WTC11 (cell line): ENCODE results near the gene GPC6. TPM values are rescaled to one million over a fixed set of nuclear protein-coding genes. Genes with fewer than 3 reads are reported as not detected.

Source experiments
- ATAC-seq: fragments of 200-7000 bp; cut with Tn5 transposase; 2 replicates; pipeline ENCODE4 v1.10.0; 2021; ENCODE audit warnings: mild to moderate bottlenecking, moderate library complexity
- CTCF ChIA-PET: fragments of 300-600 bp; sonication (Branson Sonifier 250); formaldehyde crosslinking; loops from one replicate; lab custom pipeline; 2021; ENCODE audit warnings: antibody characterized with exemption; lab: Charles Lee
- POLR2A ChIA-PET: fragments of 350-600 bp; sonication (Branson Sonifier 250); formaldehyde crosslinking; loops from one replicate; lab custom pipeline; 2021; ENCODE audit warnings: antibody characterized with exemption; lab: Charles Lee
- DNase-seq: peaks from one replicate; pipeline ENCODE4 v3.0.0; 2021; ENCODE audit warnings: low spot score
- H3K27ac Mint-ChIP-seq: 2 replicates; pipeline ENCODE4 v1.8.0; 2021; ENCODE audit warnings: mixed read lengths
- H3K27me3 Mint-ChIP-seq: 2 replicates; pipeline ENCODE4 v1.8.0; 2021; ENCODE audit warnings: low read depth, mild to moderate bottlenecking, moderate library complexity, mixed read lengths
- H3K36me3 Mint-ChIP-seq: 2 replicates; pipeline ENCODE4 v1.8.0; 2021; ENCODE audit warnings: mixed read lengths
- H3K4me1 Mint-ChIP-seq: 2 replicates; pipeline ENCODE4 v1.8.0; 2022; ENCODE audit warnings: mixed read lengths
- H3K4me3 Mint-ChIP-seq: 2 replicates; pipeline ENCODE4 v1.8.0; 2021; ENCODE audit warnings: mild to moderate bottlenecking, moderate library complexity, mixed read lengths
- H3K9me3 Mint-ChIP-seq: 2 replicates; pipeline ENCODE4 v1.8.0; 2021; ENCODE audit warnings: mixed read lengths
- AFF4 ChIP-seq: sonication (generic); formaldehyde crosslinking; IDR thresholded peaks from 2 replicates; pipeline ENCODE4 v1.8.1; 2023; ENCODE audit warnings: mild to moderate bottlenecking, missing genetic modification reagents, borderline replicate concordance
- ATF1 ChIP-seq: sonication (generic); formaldehyde crosslinking; IDR thresholded peaks from 2 replicates; pipeline ENCODE4 v1.8.1; 2023; ENCODE audit warnings: mild to moderate bottlenecking, moderate library complexity, missing genetic modification reagents
- ERG ChIP-seq: fragments of 250-450 bp; sonication (Bioruptor Pico); IDR thresholded peaks from 2 replicates; pipeline ENCODE4 v1.8.0; 2021; ENCODE audit warnings: mild to moderate bottlenecking
- FOXP4 ChIP-seq: sonication (generic); formaldehyde crosslinking; IDR thresholded peaks from 2 replicates; pipeline ENCODE4 v1.8.0; 2022; ENCODE audit warnings: mild to moderate bottlenecking, missing genetic modification reagents
- GRHL2 ChIP-seq: fragments of 250-450 bp; sonication (Bioruptor Pico); IDR thresholded peaks from 2 replicates; pipeline ENCODE4 v1.8.0; 2022; ENCODE audit warnings: mild to moderate bottlenecking, moderate library complexity; ENCODE audit not compliant: insufficient replicate concordance, severe bottlenecking
- IRF1 ChIP-seq: sonication (generic); formaldehyde crosslinking; IDR thresholded peaks from 2 replicates; pipeline ENCODE4 v1.8.0; 2023; ENCODE audit warnings: missing genetic modification reagents
- JAZF1 ChIP-seq: fragments of 250-450 bp; sonication (Bioruptor Pico); IDR thresholded peaks from 2 replicates; pipeline ENCODE4 v1.9.0; 2021; ENCODE audit warnings: moderate library complexity, mild to moderate bottlenecking, inconsistent platforms
- JUN ChIP-seq: sonication (generic); formaldehyde crosslinking; IDR thresholded peaks from 2 replicates; pipeline ENCODE4 v1.8.0; 2023; ENCODE audit warnings: mild to moderate bottlenecking, missing genetic modification reagents
- NR2C2 ChIP-seq: sonication (generic); formaldehyde crosslinking; IDR thresholded peaks from 2 replicates; pipeline ENCODE4 v1.8.0; 2022; ENCODE audit warnings: mild to moderate bottlenecking, missing genetic modification reagents
- SOX15 ChIP-seq: fragments of 250-450 bp; sonication (Bioruptor Pico); IDR thresholded peaks from 2 replicates; pipeline ENCODE4 v1.9.0; 2021; ENCODE audit warnings: mild to moderate bottlenecking
- SP1 ChIP-seq: sonication (generic); formaldehyde crosslinking; conservative IDR thresholded peaks from 2 replicates; pipeline ENCODE4 v1.8.1; 2022; ENCODE audit warnings: missing genetic modification reagents
- ZBTB21 ChIP-seq: sonication (generic); formaldehyde crosslinking; IDR thresholded peaks from 2 replicates; pipeline ENCODE4 v1.8.1; 2023; ENCODE audit warnings: mild to moderate bottlenecking, missing genetic modification reagents, borderline replicate concordance
- ZBTB43 ChIP-seq: sonication (generic); formaldehyde crosslinking; IDR thresholded peaks from 2 replicates; pipeline ENCODE4 v1.8.1; 2023; ENCODE audit warnings: mild to moderate bottlenecking, missing genetic modification reagents
- ZNF671 ChIP-seq: fragments of 250-450 bp; sonication (Bioruptor Pico); IDR thresholded peaks from 2 replicates; pipeline ENCODE4 v1.8.0; 2021; ENCODE audit warnings: mild to moderate bottlenecking
- total RNA-seq: library from RNA; stranded (reverse); gene quantifications from 3 replicates; pipeline ENCODE4 v1.2.3, GENCODE V29; 2021

The GPC6 gene
- total RNA-seq, 1 experiment from 2014 or later = 19.5 TPM

- Mint-ChIP-seq H3K4me1 (peaks cover 19% of the 10 kb centered on the region), H3K9me3 (peaks cover 30% of the 10 kb centered on the region), H3K27me3 (no peaks in the 10 kb centered on the region)
- ATAC-seq (no peak), DNase-seq (no peak)
- CTCF ChIA-PET = no interaction called here
- no peak for TF ChIP-seq AFF4
- TF ChIP-seq NR2C2 (CRISPR knock-in tag) = no peak
- no peak for TF ChIP-seq SOX15 (CRISPR knock-in tag)
- no peak for TF ChIP-seq JAZF1
- no peak for TF ChIP-seq ZBTB43 (CRISPR knock-in tag)
- no peak for TF ChIP-seq FOXP4
- no peak for TF ChIP-seq ZBTB21 (CRISPR knock-in tag)
- TF ChIP-seq JUN = no peak
- no peak for TF ChIP-seq IRF1 (CRISPR knock-in tag)
- TF ChIP-seq GRHL2 (CRISPR knock-in tag) = no peak
- TF ChIP-seq, all 79 proteins: peak for 0
- POLR2A ChIA-PET = no interaction called here
- peaks cover 20% of the 10 kb centered on the region for H3K36me3 Mint-ChIP-seq
- no peak overlapping the region for H3K27ac Mint-ChIP-seq
- no peak overlapping the region for H3K4me3 Mint-ChIP-seq
Measured at GRCh38 chr13:94419304-94419924, 1192.8 kb downstream of the GPC6 start.

- peaks cover 30% of the 10 kb centered on the region for H3K9me3 Mint-ChIP-seq
- no peak for ATAC-seq
- no peak for DNase-seq
- H3K27ac Mint-ChIP-seq = no peak overlapping the region
- no peak for TF ChIP-seq ERG (CRISPR knock-in tag)
- TF ChIP-seq ATF1 = no peak
- no peak for TF ChIP-seq ZNF671 (CRISPR knock-in tag)
- TF ChIP-seq SP1 (CRISPR knock-in tag) = no peak
- no peaks in the 10 kb centered on the region for H3K27me3 Mint-ChIP-seq
- ChIA-PET POLR2A (no interaction called here), CTCF (no interaction called here)
- no peak overlapping the region for H3K4me3 Mint-ChIP-seq
- H3K4me1 Mint-ChIP-seq = peaks cover 19% of the 10 kb centered on the region
- H3K36me3 Mint-ChIP-seq = peaks cover 20% of the 10 kb centered on the region
Measured at GRCh38 chr13:94419925-94420305, 1193.3 kb downstream of the GPC6 start.
